Neural progenitor cell (in vitro differentiated cells): ENCODE data around the gene GNG7.
A peak's percentile ranks its signal among the peaks of the same experiment; 100 is the strongest.

ENCODE experiments used
- EZH2phosphoT487 ChIP-seq: fragments of 200-600 bp; sonication (generic); IDR thresholded peaks from 2 replicates; pipeline ENCODE4 v1.6.1; 2017; ENCODE audit warnings: antibody characterized with exemption
- TF ChIP-seq, protein P1 (sequence below): fragments of 200-600 bp; sonication (generic); IDR thresholded peaks from 2 replicates; pipeline ENCODE4 v1.5.1; 2017; ENCODE audit warnings: antibody characterized with exemption, mild to moderate bottlenecking

DNA sequence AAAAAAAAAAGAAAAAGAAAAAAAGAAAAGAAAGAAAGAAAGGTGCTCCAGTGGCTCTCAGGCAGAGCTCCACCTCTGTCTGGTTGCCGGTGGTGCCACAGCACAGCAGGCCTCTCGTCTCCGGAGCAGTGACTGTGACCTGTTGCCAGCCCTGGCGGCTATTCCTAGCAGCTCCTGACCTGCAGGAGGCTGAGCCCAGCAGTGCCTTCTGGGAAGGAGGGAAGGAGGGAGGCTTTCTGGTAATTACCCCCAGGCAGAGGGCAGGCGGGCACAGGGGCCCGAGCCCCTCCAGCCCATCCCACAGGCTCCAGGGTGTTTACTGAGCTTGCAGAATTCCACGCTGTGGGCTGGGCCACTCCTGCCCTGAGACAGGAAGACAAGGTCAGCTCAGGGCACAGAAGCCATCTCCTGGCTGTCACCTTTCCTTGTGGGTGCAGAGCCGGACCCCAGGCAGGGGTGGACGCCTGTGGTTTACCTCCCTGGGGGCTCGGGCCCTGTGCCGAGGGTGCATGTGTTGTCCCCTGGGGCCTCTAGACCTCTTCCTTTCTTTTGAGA, 77.9 kb downstream of the GNG7 start:
- TF ChIP-seq, protein P1, sequence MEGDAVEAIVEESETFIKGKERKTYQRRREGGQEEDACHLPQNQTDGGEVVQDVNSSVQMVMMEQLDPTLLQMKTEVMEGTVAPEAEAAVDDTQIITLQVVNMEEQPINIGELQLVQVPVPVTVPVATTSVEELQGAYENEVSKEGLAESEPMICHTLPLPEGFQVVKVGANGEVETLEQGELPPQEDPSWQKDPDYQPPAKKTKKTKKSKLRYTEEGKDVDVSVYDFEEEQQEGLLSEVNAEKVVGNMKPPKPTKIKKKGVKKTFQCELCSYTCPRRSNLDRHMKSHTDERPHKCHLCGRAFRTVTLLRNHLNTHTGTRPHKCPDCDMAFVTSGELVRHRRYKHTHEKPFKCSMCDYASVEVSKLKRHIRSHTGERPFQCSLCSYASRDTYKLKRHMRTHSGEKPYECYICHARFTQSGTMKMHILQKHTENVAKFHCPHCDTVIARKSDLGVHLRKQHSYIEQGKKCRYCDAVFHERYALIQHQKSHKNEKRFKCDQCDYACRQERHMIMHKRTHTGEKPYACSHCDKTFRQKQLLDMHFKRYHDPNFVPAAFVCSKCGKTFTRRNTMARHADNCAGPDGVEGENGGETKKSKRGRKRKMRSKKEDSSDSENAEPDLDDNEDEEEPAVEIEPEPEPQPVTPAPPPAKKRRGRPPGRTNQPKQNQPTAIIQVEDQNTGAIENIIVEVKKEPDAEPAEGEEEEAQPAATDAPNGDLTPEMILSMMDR: peak; percentile 11
- TF ChIP-seq EZH2phosphoT487: no peak
